Fibroblast of lung (primary cell): ENCODE results near the gene C1QTNF12. TPM values are rescaled to one million over a fixed set of nuclear protein-coding genes. Genes with fewer than 3 reads are reported as not detected.

Source experiments
- DNase-seq, 2 donors: peaks; one replicate each; pipeline versions ENCODE4 v3.0.0 to v3.0.0-alpha.2; 2010; ENCODE audit warnings: low read depth in 2 of 2
- H2AFZ ChIP-seq: 2 replicates; pipeline ENCODE4 v1.5.1; 2012; ENCODE audit warnings: low read length, control low read depth, inconsistent platforms
- H3K27ac ChIP-seq: 2 replicates; pipeline ENCODE4 v1.5.1; 2011; ENCODE audit warnings: low read length, control low read depth; ENCODE audit not compliant: insufficient read depth
- H3K27me3 ChIP-seq: 2 replicates; pipeline ENCODE4 v1.5.1; 2011; ENCODE audit warnings: mild to moderate bottlenecking, low read length; ENCODE audit not compliant: control insufficient read depth, insufficient read depth
- H3K36me3 ChIP-seq: 2 replicates; pipeline ENCODE4 v1.5.1; 2011; ENCODE audit warnings: low read length; ENCODE audit not compliant: control insufficient read depth, insufficient read depth
- H3K4me1 ChIP-seq: 2 replicates; pipeline ENCODE4 v1.5.1; 2011; ENCODE audit warnings: low read length; ENCODE audit not compliant: control insufficient read depth, insufficient read depth; ENCODE audit errors: extremely low read depth
- H3K4me2 ChIP-seq: 2 replicates; pipeline ENCODE4 v1.5.1; 2011; ENCODE audit warnings: low read length, control low read depth; ENCODE audit not compliant: insufficient read depth; ENCODE audit errors: extremely low read depth
- H3K4me3 ChIP-seq, 4 experiments: fragments of 200-600 bp in 1 of 4; sonication (generic) in 1 of 4; replicated peaks in 1 of 4; 2 replicates each; pipeline ENCODE4 v1.5.1; 2011 to 2016; ENCODE audit warnings: low read length in 4 of 4, low read depth in 3 of 4, mild to moderate bottlenecking in 3 of 4, control low read depth in 2 of 4, inconsistent platforms in 1 of 4, mixed read lengths in 1 of 4; ENCODE audit not compliant: insufficient read depth in 1 of 4; ENCODE audit errors: control extremely low read depth in 1 of 4
- H3K79me2 ChIP-seq: 2 replicates; pipeline ENCODE4 v1.5.1; 2012; ENCODE audit warnings: mild to moderate bottlenecking, low read length, inconsistent platforms; ENCODE audit not compliant: control insufficient read depth, insufficient read depth
- H3K9ac ChIP-seq: 2 replicates; pipeline ENCODE4 v1.5.1; 2011; ENCODE audit warnings: mild to moderate bottlenecking, low read length, control low read depth; ENCODE audit not compliant: insufficient read depth
- H3K9me3 ChIP-seq: 2 replicates; pipeline ENCODE4 v1.5.1; 2012; ENCODE audit warnings: low read depth, low read length; ENCODE audit not compliant: control insufficient read depth, insufficient read depth
- H4K20me1 ChIP-seq: 2 replicates; pipeline ENCODE4 v1.5.1; 2011; ENCODE audit warnings: low read length; ENCODE audit not compliant: control insufficient read depth, insufficient read depth; ENCODE audit errors: extremely low read depth
- EZH2 ChIP-seq: IDR thresholded peaks from 2 replicates; pipeline ENCODE4 v1.5.1; 2012; ENCODE audit warnings: low read length, control low read depth, mild to moderate bottlenecking; ENCODE audit errors: missing control alignments
- polyA plus RNA-seq, 2 donors: library from polyadenylated mRNA; depleted of rRNA in 1 of 2; stranded (reverse) in 1 of 2; unstranded in 1 of 2; fragments of >200 nt; gene quantifications; 2 replicates each; pipeline ENCODE4 v1.2.1, GENCODE V29; 2011 to 2012; ENCODE audit warnings: missing spikeins in 1 of 2
- total RNA-seq: library from RNA; depleted of rRNA; stranded (reverse); fragments of >200 nt; gene quantifications from 2 replicates; pipeline ENCODE4 v1.2.1, GENCODE V29; 2014
- TF ChIP-seq, protein P1 (sequence below), 2 donors: IDR thresholded peaks in 1 of 2; conservative IDR thresholded peaks in 1 of 2; 1 replicate in 1 of 2; 2 replicates in 1 of 2; pipeline ENCODE4 v1.5.1; 2011 to 2012; ENCODE audit warnings: low read length in 2 of 2, control low read depth in 1 of 2, inconsistent platforms in 1 of 2, low read depth in 1 of 2, mild to moderate bottlenecking in 1 of 2

The C1QTNF12 gene
- total and polyA plus RNA-seq, 2 donors (not counting 1 experiment from before 2014, with no cell fraction given) = 0.27 to 4.1 TPM

DNA sequence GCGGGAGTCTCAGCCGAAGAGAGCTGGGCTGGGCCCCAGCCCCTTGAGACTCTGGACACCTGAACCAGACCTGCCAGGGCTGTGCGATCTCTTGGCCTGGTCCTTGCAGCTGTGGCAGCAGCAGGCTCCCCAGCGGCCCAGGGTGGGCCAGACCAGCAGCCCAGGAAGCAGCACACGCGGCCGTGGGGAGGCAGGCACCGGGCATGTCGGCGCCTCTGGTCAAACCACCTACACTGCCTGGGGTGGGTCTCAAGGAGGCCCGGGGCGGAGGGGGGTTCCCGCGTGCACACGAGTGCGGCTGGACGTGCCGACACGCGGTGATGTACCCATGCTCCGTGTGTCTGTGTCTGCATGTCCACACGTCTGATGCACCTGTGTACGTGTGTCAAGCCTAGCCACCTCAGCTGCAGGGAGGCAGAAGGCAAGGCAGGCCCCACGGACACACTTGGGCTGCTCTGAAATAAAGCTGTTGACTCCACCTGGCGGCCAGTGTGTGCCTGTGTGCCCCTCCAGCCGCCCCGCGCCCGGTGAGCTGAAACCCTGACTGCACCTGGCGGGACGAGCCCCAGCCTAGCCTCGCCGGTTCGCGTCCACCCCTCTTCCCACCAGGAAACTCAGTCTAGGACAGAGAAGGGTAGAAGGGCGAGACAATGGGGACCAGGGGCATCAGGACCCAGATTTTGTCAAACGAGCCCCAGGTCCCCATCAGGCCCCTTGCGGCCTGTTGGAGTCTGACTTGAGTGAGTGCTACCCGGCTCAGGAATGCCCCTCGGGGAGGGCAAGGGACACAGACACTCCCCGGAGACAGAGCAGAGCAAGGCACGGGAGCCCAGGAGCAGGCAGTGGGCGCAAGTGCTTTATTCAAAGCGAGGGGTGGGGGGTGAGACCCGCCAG, 45.3 kb upstream of the C1QTNF12 start:
- peak; percentile 59 to 61 for DNase-seq
- no peaks in the 10 kb centered on the region for H3K9me3 ChIP-seq

DNA sequence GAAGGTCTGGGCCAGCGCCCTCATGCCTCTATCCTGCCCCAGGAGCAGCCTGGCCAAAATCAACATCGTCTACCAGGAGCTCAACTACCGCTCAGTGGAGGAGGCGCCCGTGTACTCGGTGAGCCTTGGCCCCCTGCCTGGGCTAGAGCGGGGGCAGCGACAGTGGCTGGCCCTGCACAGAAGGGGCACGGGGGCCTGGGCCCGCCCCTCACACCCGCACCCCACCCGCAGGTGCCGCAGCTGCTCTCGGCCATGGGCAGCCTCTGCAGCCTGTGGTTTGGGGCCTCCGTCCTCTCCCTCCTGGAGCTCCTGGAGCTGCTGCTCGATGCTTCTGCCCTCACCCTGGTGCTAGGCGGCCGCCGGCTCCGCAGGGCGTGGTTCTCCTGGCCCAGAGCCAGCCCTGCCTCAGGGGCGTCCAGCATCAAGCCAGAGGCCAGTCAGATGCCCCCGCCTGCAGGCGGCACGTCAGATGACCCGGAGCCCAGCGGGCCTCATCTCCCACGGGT, 44.6 kb upstream of the C1QTNF12 start:
- Histone ChIP-seq H3K4me1 (no peaks in the 10 kb centered on the region), H3K79me2 (no peaks in the 10 kb centered on the region), H2AFZ (no peak overlapping the region), H3K4me3 (no peak overlapping the region), H4K20me1 (no peaks in the 10 kb centered on the region), H3K9me3 (no peaks in the 10 kb centered on the region), H3K27me3 (no peaks in the 10 kb centered on the region), H3K36me3 (peaks cover 18% of the 10 kb centered on the region), H3K27ac (no peak overlapping the region), H3K4me2 (no peak overlapping the region), H3K9ac (no peak overlapping the region)
- no peak for DNase-seq
- TF ChIP-seq, protein P1, sequence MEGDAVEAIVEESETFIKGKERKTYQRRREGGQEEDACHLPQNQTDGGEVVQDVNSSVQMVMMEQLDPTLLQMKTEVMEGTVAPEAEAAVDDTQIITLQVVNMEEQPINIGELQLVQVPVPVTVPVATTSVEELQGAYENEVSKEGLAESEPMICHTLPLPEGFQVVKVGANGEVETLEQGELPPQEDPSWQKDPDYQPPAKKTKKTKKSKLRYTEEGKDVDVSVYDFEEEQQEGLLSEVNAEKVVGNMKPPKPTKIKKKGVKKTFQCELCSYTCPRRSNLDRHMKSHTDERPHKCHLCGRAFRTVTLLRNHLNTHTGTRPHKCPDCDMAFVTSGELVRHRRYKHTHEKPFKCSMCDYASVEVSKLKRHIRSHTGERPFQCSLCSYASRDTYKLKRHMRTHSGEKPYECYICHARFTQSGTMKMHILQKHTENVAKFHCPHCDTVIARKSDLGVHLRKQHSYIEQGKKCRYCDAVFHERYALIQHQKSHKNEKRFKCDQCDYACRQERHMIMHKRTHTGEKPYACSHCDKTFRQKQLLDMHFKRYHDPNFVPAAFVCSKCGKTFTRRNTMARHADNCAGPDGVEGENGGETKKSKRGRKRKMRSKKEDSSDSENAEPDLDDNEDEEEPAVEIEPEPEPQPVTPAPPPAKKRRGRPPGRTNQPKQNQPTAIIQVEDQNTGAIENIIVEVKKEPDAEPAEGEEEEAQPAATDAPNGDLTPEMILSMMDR (conservative IDR thresholded peaks at IDR 0.05 in 1 of 2, IDR thresholded peaks at IDR 0.05 in 1 of 2; ENCODE audit: low read depth in 1 of 2, low read length in 2 of 2) = no peak
- TF ChIP-seq EZH2 = no peak

More for the DNA sequence above, 45.3 kb upstream of the C1QTNF12 start:
- Histone ChIP-seq H3K36me3 (peaks cover 23% of the 10 kb centered on the region), H3K4me2 (no peak overlapping the region), H3K4me3 (no peak overlapping the region), H2AFZ (no peak overlapping the region), H3K9ac (no peak overlapping the region), H3K27me3 (no peaks in the 10 kb centered on the region), H3K27ac (no peak overlapping the region), H3K79me2 (no peaks in the 10 kb centered on the region), H4K20me1 (no peaks in the 10 kb centered on the region), H3K4me1 (no peaks in the 10 kb centered on the region)
- no peak for TF ChIP-seq EZH2
- TF ChIP-seq, protein P1 (conservative IDR thresholded peaks at IDR 0.05 in 1 of 2, IDR thresholded peaks at IDR 0.05 in 1 of 2; ENCODE audit: low read depth in 1 of 2, low read length in 2 of 2) = peak; percentile 37 to 57

DNA sequence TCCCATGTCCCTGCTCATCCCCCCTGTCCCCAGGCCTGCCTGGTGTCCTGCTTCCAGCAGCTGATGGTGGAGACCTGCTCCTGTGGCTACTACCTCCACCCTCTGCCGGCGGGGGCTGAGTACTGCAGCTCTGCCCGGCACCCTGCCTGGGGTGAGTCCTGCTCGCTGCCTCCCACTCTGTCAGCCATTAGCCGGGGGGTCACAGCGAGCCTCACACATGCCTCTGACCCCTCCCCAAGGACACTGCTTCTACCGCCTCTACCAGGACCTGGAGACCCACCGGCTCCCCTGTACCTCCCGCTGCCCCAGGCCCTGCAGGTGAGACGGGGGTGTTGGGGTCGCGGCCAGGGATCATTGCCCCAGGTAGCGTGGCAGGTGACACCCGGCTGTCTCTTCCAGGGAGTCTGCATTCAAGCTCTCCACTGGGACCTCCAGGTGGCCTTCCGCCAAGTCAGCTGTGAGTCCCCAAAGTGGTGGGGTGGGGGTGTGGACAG, 43.8 kb upstream of the C1QTNF12 start:
- Histone ChIP-seq H3K9ac (no peak overlapping the region), H3K4me2 (no peak overlapping the region), H3K4me3 (no peak overlapping the region), H4K20me1 (no peaks in the 10 kb centered on the region), H3K27me3 (no peaks in the 10 kb centered on the region), H3K27ac (no peak overlapping the region), H3K36me3 (peaks cover 12% of the 10 kb centered on the region), H2AFZ (no peak overlapping the region), H3K79me2 (no peaks in the 10 kb centered on the region), H3K9me3 (no peaks in the 10 kb centered on the region), H3K4me1 (no peaks in the 10 kb centered on the region)
- DNase-seq = peak; percentile 27 to 39
- no peak for TF ChIP-seq EZH2
- TF ChIP-seq, protein P1 (conservative IDR thresholded peaks at IDR 0.05 in 1 of 2, IDR thresholded peaks at IDR 0.05 in 1 of 2; ENCODE audit: low read depth in 1 of 2, low read length in 2 of 2) = peak; percentile 62 to 64
